NCI-H774 (cell line): ENCODE results near the gene KCNIP4.
"Not testable (repeated sequence)": the region's sequence is repeated elsewhere in the genome, so short reads cannot be mapped to it uniquely, and the experiment has no call there.

Experiments
- DNase-seq: peaks from one replicate; lab custom pipeline; 2025; lab: John Stamatoyannopoulos, UW

KCNIP4 gene

GRCh38 chr4:20857081-20857480 lies 1091.5 kb downstream of the KCNIP4 start:
- DNase-seq = no peak

GRCh38 chr4:20847124-20847747 lies 1101.3 kb downstream of the KCNIP4 start:
- no peak for DNase-seq

GRCh38 chr4:20844311-20844710 lies 1104.3 kb downstream of the KCNIP4 start:
- no peak for DNase-seq

- DNase-seq = no peak
Observed at GRCh38 chr4:20840648-20841190, 1107.9 kb downstream of the KCNIP4 start.

- DNase-seq = no peak
Observed at GRCh38 chr4:20839957-20840356, 1108.6 kb downstream of the KCNIP4 start.

- DNase-seq = no peak
Observed at GRCh38 chr4:20838476-20838875, 1110.1 kb downstream of the KCNIP4 start.

- DNase-seq = no peak
Observed at GRCh38 chr4:20832826-20833225, 1115.7 kb downstream of the KCNIP4 start.

- DNase-seq = no peak
Observed at GRCh38 chr4:20831746-20832145, 1116.8 kb downstream of the KCNIP4 start.

GRCh38 chr4:20829617-20830357 lies 1118.8 kb downstream of the KCNIP4 start:
- no peak for DNase-seq

GRCh38 chr4:20825505-20825904 lies 1123.1 kb downstream of the KCNIP4 start:
- no peak for DNase-seq

GRCh38 chr4:20816287-20816686 lies 1132.3 kb downstream of the KCNIP4 start:
- DNase-seq = no peak

- DNase-seq = no peak
Observed at GRCh38 chr4:20813700-20814099, 1134.9 kb downstream of the KCNIP4 start.

- DNase-seq = peak; percentile 65
Observed at GRCh38 chr4:20809812-20810211, 1138.8 kb downstream of the KCNIP4 start.

- DNase-seq = no peak
Observed at GRCh38 chr4:20805716-20806115, 1142.9 kb downstream of the KCNIP4 start.

- DNase-seq = no peak
Observed at GRCh38 chr4:20787940-20788665, 1160.5 kb downstream of the KCNIP4 start.

GRCh38 chr4:20783134-20783533 lies 1165.4 kb downstream of the KCNIP4 start:
- DNase-seq = not testable (repeated sequence)

GRCh38 chr4:20778896-20779295 lies 1169.7 kb downstream of the KCNIP4 start:
- no peak for DNase-seq

- DNase-seq = peak; percentile 60
Observed at GRCh38 chr4:20773144-20773997, 1175.2 kb downstream of the KCNIP4 start.

- DNase-seq = no peak
Observed at GRCh38 chr4:20764366-20764992, 1184.1 kb downstream of the KCNIP4 start.

GRCh38 chr4:20761826-20762225 lies 1186.7 kb downstream of the KCNIP4 start:
- no peak for DNase-seq

- DNase-seq = no peak
Observed at GRCh38 chr4:20761382-20761781, 1187.2 kb downstream of the KCNIP4 start.
